Upper lobe of left lung (tissue), 4 donors: Measurements from ENCODE around the gene HEATR5A.

Experiments used
- CTCF ChIP-seq, 6 experiments: fragments of 450-650 bp in 4 of 6; fragments of 200-600 bp in 2 of 6; sonication (generic) in 2 of 6; IDR thresholded peaks; one replicate each; pipeline ENCODE4 v1.5.1; 2016 to 2019; ENCODE audit warnings: antibody characterized with exemption in 6 of 6
- EP300 ChIP-seq, 4 donors: sonication (generic); formaldehyde crosslinking; IDR thresholded peaks; one replicate each; pipeline ENCODE4 v1.5.1; 2017; ENCODE audit warnings: antibody characterized with exemption in 4 of 4, control low read depth in 2 of 4
- POLR2A ChIP-seq, 4 donors: fragments of 450-650 bp; IDR thresholded peaks; one replicate each; pipeline ENCODE4 v1.5.1; 2016 to 2017; ENCODE audit warnings: antibody characterized with exemption in 4 of 4, mild to moderate bottlenecking in 2 of 4
- POLR2AphosphoS5 ChIP-seq, 2 donors: sonication (generic); formaldehyde crosslinking; IDR thresholded peaks; one replicate each; pipeline ENCODE4 v1.5.1; 2017; ENCODE audit warnings: antibody characterized with exemption in 2 of 2

GRCh38 chr14:31307618-31308017 is 112.7 kb downstream of the HEATR5A start:
- TF ChIP-seq CTCF (IDR thresholded peaks at IDR 0.05) (no peak), POLR2A (IDR thresholded peaks at IDR 0.05) (no peak), POLR2AphosphoS5 (IDR thresholded peaks at IDR 0.05) (no peak), EP300 (IDR thresholded peaks at IDR 0.05) (no peak)
